AG04450 (cell line): ENCODE measurements around the gene CLDN14. TPM values are rescaled to one million over a fixed set of nuclear protein-coding genes. Genes with fewer than 3 reads are reported as not detected.

ENCODE experiments used
- CTCF ChIA-PET: fragments of 300-600, 350-600 bp; formaldehyde crosslinking; extraction: SDS; loops from one replicate; lab custom pipeline; 2022; ENCODE audit warnings: antibody characterized with exemption, inconsistent platforms; lab: Charles Lee
- POLR2A ChIA-PET: fragments of 350-600 bp; formaldehyde crosslinking; extraction: SDS; loops from one replicate; lab custom pipeline; 2021; ENCODE audit warnings: antibody characterized with exemption, inconsistent platforms; lab: Yijun Ruan, JAX
- DNase-seq: peaks from one replicate; pipeline ENCODE4 v3.0.0-alpha.2; 2011; ENCODE audit warnings: low read depth, low spot score
- H3K27ac ChIP-seq: one replicate; pipeline ENCODE4 v1.5.1; 2012; ENCODE audit warnings: low read depth, low read length, control low read depth
- H3K27me3 ChIP-seq: one replicate; pipeline ENCODE4 v1.6.0; 2012; ENCODE audit warnings: low read length; ENCODE audit not compliant: control insufficient read depth, insufficient read depth
- H3K4me3 ChIP-seq: 2 replicates; pipeline ENCODE4 v1.5.1; 2011; ENCODE audit warnings: mild to moderate bottlenecking, low read depth, low read length, control low read depth
- H3K9me3 ChIP-seq: 2 replicates; pipeline ENCODE4 v1.5.1; 2012; ENCODE audit warnings: low read length; ENCODE audit not compliant: control insufficient read depth, insufficient read depth
- CTCF ChIP-seq: IDR thresholded peaks from 2 replicates; pipeline ENCODE4 v1.5.1; 2011; ENCODE audit warnings: low read depth, low read length, control low read depth, inconsistent platforms
- polyA plus RNA-seq: library from polyadenylated mRNA; depleted of rRNA; stranded (reverse); fragments of >200 nt; gene quantifications from 2 replicates; pipeline ENCODE4 v1.2.3, GENCODE V29; 2011

CLDN14 gene
- polyA plus RNA-seq, 1 experiment, result not detected

- no peak for DNase-seq
- ChIA-PET CTCF (no interaction called here), POLR2A (no interaction called here)
- Histone ChIP-seq H3K27ac (no peak overlapping the region), H3K27me3 (no peaks in the 10 kb centered on the region), H3K4me3 (no peak overlapping the region), H3K9me3 (no peaks in the 10 kb centered on the region)
- no peak for TF ChIP-seq CTCF
These were observed 23.1 kb downstream of the CLDN14 start for GRCh38 chr21:36456729-36457414.

- no peak overlapping the region for H3K4me3 ChIP-seq
- no peak for DNase-seq
- no peak for TF ChIP-seq CTCF
- no peak overlapping the region for H3K27ac ChIP-seq
- ChIA-PET POLR2A (no interaction called here), CTCF (interaction anchor here (0.5 kb wide), 1 partner anchor 17 kb away, joined by 4 read pairs; no protein-coding TSS in a partner anchor)
- H3K27me3 ChIP-seq, result no peaks in the 10 kb centered on the region
- no peaks in the 10 kb centered on the region for H3K9me3 ChIP-seq
These were observed 25.2 kb downstream of the CLDN14 start for GRCh38 chr21:36454706-36455105.

GRCh38 chr21:36454093-36454531, 25.8 kb downstream of the CLDN14 start:
- ChIA-PET POLR2A (interaction anchor here (0.6 kb wide), 1 partner anchor 1416 kb away, joined by 3 read pairs; no protein-coding TSS in a partner anchor), CTCF (interaction anchor here (0.5 kb wide), 1 partner anchor 16 kb away, joined by 4 read pairs; no protein-coding TSS in a partner anchor)
- H3K9me3 ChIP-seq, result no peaks in the 10 kb centered on the region
- no peaks in the 10 kb centered on the region for H3K27me3 ChIP-seq
- H3K27ac ChIP-seq, result no peak overlapping the region
- no peak overlapping the region for H3K4me3 ChIP-seq
- no peak for TF ChIP-seq CTCF
- DNase-seq, result no peak

GRCh38 chr21:36452281-36452825, 27.6 kb downstream of the CLDN14 start:
- TF ChIP-seq CTCF, result no peak
- H3K9me3 ChIP-seq, result no peaks in the 10 kb centered on the region
- POLR2A ChIA-PET, result no interaction called here
- H3K4me3 ChIP-seq, result no peak overlapping the region
- no peak for DNase-seq
- H3K27me3 ChIP-seq, result no peaks in the 10 kb centered on the region
- CTCF ChIA-PET, result no interaction called here
- no peak overlapping the region for H3K27ac ChIP-seq

- ChIA-PET POLR2A (no interaction called here), CTCF (interaction anchor here (0.7 kb wide), 1 partner anchor 37 kb away, joined by 4 read pairs; no protein-coding TSS in a partner anchor)
- Histone ChIP-seq H3K4me3 (no peak overlapping the region), H3K27ac (no peak overlapping the region), H3K9me3 (no peaks in the 10 kb centered on the region), H3K27me3 (no peaks in the 10 kb centered on the region)
- TF ChIP-seq CTCF, result no peak
- no peak for DNase-seq
These were observed 28.4 kb downstream of the CLDN14 start for GRCh38 chr21:36451506-36451905.
